Fibroblast of peridontal ligament (primary cell): ENCODE data around the gene PIK3R1.

Source experiments
- DNase-seq: peaks from one replicate; pipeline ENCODE4 v3.0.0-alpha.2; 2010; ENCODE audit errors: extremely low read depth

Gene PIK3R1

DNA sequence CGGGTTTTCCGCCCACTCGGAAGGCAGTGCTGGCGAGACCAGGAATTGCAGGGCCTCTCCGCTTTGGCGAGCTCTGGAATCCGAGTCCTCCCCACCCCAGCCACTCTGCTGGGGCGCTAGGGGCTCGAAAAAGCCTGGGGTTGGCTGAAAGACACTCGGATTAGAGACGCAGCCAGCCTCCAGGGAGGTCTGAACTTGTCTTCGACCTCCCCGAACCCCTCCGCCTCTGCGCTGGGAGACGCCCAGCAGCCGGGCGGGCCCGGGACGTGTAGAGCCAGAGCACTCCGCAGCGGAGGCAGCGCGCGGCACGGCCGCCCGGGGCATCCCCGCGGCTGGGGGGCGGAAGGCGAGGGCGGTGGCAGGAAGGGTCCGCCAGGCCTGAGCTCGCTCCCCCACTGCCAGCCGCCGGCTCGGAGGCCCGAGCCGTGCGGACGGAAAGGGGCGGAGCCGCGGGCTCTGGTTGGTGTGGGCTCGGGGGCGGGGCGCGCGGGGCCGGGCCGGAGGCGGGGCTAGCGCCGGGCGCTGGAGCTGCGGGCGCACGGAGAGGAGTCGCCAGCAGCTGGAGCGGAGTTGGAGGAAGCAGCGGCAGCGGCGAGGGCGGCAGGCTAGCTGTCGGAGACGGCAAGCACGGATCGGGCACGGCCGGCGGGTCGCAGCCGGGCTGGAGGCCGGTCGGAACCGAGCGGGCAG lies at the start of gene PIK3R1:
TSS of gene PIK3R1 (plus strand) at position 549 of the 690 bp plus-strand sequence. CDS start 10,920 bp downstream, outside the sequence.
- DNase-seq = peak; percentile 85

DNA sequence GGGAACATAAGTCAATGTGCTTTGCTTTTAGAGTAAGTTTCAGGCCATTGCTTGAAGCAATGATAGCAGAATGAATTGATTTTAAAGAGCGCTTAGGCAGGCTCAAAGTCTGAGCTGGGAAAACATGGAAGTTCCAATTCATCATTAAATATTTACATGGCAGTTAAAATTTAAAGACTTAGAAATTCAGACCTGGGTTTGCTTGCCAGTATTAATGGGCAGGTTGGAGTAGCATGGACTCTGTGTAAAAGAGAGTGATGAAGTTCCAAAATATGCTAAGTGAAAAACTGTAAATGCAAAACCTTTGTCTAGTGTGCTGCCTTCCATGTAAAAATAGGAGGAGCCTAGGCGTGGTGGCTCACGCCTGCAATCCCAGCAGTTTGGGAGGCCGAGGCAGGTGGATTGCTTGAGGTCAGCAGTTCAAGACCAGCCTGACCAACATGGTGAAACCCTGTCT lies 48.3 kb upstream of the PIK3R1 start:
- no peak for DNase-seq

GRCh38 chr5:68169903-68170302 lies 45.7 kb upstream of the PIK3R1 start:
- DNase-seq = no peak

DNA sequence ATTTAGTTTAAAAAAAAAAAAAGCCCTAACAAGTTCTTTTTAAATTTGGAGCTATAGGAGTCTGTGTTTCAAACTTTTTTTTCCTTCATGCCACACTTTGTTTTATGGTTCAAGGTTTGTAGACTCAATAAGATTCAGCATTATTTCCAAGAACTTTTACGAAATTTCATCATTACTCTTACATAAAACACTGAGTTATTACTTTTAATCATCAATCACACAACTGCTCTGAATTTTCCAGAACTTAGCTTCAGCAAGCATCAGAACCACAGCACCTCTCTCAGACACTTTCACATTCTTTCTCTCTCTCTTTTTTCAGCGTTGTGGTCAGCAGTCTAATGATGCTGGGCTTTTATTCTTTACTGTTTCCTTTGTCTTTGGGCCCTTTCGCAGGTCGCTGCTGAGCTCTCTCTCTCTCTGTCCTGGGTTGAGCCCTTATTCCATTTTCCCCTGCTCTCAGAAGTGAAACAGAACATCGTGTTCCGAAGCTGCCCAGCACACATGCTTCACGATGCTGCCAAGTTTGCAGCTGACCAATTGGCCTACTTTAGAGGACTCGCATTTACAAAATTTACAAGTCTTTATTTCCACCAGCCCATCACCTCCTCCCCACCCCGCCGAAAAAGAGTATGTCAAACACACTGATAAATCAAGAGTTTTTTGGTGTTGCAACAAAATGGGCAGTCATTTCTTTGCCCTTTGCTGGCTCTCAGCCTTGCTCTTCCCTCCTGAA lies 44.6 kb upstream of the PIK3R1 start:
- peak; percentile 22 for DNase-seq

DNA sequence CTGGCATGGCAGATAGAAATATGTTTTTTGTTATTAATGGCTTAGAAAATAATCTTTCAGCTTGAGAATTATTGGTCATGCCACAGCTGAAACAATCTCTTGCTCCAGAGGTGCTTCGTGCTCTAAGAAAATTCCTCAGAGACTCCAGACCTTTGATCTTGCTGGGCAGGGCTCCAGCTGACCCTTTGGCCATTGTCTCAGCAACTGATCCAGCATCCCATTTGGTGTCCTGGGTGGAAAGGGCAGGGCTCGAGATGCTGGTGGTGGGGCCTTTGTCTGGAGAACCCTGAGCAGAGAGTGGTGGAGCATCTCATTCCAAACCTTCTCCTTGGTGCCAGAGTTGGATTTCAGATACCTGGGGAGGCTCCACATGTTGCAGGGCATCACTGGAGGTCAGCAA lies 43.2 kb upstream of the PIK3R1 start:
- DNase-seq = no peak

DNA sequence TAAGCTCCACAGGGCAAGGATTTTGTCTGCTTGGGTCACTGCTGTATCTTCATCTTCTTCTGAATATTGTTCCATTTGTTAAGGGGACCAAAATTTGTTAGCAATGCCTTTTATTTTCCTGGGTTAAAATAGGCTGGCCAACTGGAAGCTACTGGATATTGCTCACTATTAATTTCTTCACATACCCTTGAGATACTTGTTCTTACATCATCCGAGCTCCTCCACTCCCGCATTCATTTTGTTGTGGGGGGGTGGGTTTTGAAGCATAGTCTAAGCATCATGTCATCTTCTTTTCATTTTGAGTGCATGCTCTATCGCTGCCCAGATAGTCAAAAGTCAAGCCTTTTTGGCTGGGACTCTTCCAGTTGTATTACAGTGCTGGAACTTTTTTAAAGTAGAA lies 42.5 kb upstream of the PIK3R1 start:
- DNase-seq = no peak

DNA sequence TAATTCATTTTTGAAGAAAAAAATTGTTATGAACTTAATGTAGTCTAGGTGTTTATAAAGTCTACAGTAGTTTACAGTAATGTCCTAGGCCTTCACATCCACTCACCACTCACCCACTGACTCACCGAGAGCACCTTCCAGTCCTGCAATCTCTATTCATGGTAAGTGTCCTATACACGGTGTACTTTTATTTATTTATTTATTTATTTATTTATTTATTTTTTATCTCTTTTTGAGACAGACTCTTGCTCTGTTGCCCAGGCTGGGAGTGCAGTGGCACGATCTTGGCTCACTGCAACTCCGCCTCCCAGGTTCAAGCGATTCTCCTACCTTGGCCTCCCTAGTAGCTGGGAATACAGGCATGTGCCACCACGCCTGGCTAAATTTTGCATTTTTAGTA lies 39.3 kb upstream of the PIK3R1 start:
- DNase-seq = no peak

DNA sequence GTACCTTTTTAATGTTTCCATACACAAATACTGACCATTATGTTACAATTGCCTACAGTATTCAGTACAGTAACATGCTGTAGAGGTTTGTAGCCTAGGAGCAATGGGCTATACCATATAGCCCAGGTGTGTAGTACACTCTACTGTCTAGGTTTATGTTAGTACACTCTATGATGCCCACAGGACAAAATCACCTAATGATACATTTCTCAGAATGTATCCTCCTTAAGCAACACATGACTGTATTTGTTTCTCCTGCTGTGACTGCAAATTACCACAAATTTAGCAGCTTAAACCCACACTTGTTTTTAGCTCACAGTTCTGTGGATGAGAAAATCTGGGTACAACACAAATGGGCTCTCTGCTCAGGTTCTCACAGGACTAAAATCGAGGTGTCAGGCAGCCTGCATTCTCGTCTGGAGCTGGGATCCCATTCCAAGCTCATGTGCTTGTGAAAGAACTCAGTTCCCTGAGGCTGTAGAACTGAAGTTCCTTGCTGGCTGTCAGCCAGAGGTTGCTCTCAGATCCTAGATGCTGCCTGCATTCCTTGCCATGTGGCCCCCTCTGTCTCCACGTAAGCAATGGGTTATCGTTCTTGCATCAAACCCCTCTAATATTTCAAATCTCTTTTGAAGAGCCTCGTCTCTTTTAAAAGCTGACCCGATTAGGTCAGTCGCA lies 38.6 kb upstream of the PIK3R1 start:
- no peak for DNase-seq

- no peak for DNase-seq
Measured at GRCh38 chr5:68177676-68178075, 37.9 kb upstream of the PIK3R1 start.

DNA sequence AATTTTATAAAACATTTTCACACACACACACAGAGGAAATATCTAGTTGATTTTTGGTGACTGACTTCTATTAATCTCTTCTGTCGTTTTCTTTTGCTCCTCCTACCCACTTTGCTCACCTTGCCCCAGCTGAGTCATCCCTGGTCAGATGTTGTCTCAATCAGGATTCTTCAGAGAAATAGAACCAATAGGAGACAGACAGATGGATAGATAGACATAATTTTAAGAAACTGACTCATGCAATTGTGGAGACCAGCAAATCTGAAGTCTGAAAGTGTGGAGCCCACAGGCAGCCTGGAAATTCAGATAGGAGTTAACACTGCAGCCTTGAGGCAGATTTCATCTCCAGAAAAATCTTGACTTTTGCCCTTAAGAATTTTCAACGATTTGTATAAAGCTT lies 37.0 kb upstream of the PIK3R1 start:
- peak; percentile 5 for DNase-seq

GRCh38 chr5:68180121-68181038 lies 35.2 kb upstream of the PIK3R1 start:
- DNase-seq = no peak

DNA sequence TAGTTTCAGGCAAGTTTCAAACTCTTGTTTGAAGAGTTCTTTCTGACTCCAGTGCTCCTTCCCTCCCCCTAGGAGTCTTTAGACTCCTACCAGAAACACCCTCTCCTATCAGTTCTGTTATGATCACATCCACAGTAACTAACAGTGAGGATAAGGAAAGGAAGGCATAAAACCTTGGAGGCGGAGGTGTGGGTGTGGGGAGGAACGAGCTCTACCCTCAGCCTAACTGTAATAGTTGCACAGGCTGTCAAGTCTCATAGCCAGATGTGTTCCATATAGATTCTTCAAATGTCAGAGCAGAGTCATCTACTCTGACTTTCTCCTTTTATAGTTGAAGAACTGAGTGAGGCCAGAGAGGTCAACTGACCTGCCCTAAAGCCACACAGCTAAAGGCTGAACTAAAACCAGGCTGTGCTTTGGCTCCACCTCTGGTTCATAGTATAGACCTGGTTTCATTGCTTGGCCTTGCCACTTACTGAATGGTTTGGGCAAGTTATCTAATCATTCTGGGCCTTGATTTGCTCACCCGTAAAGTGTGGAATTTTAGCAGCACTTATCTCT lies 34.4 kb upstream of the PIK3R1 start:
- no peak for DNase-seq

- no peak for DNase-seq
Measured at GRCh38 chr5:68182094-68182493, 33.5 kb upstream of the PIK3R1 start.

GRCh38 chr5:68182534-68182933 lies 33.0 kb upstream of the PIK3R1 start:
- DNase-seq = no peak

- DNase-seq = no peak
Measured at GRCh38 chr5:68187268-68188055, 28.1 kb upstream of the PIK3R1 start.

- no peak for DNase-seq
Measured at GRCh38 chr5:68189171-68189570, 26.4 kb upstream of the PIK3R1 start.

DNA sequence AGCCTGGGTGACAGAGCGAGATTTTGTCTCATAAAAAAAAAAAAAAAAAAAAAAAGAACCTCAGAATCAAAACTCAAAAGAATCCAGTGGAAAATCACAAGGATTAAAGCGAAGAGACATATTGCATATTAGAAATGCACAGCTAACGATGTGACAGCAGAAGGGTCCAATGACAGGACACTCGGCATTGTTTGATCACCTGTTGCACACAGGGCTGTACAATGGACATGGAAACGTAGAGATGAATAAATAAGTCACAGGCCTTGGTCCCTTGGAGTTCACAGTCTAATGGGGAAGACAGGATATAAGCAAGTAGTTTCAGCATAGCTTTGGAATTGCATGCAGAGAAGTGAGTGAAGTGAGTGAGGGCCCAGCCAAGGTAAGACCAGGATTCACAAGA lies 25.9 kb upstream of the PIK3R1 start:
- no peak for DNase-seq

- no peak for DNase-seq
Measured at GRCh38 chr5:68190619-68191018, 24.9 kb upstream of the PIK3R1 start.

GRCh38 chr5:68191083-68191791 lies 24.3 kb upstream of the PIK3R1 start:
- no peak for DNase-seq

- peak; percentile 4 for DNase-seq
Measured at GRCh38 chr5:68192679-68193060, 22.9 kb upstream of the PIK3R1 start.
